ENCODE results near the gene PIK3R4.

GRCh38 chr3:130738241-130738640, 8.4 kb downstream of the PIK3R4 start:
- TF ChIP-seq CTCF (IDR thresholded peaks at IDR 0.05) (no peak), POLR2A (IDR thresholded peaks at IDR 0.05) (no peak)
